Measurements from ENCODE around the gene HSD11B1L.

DNA sequence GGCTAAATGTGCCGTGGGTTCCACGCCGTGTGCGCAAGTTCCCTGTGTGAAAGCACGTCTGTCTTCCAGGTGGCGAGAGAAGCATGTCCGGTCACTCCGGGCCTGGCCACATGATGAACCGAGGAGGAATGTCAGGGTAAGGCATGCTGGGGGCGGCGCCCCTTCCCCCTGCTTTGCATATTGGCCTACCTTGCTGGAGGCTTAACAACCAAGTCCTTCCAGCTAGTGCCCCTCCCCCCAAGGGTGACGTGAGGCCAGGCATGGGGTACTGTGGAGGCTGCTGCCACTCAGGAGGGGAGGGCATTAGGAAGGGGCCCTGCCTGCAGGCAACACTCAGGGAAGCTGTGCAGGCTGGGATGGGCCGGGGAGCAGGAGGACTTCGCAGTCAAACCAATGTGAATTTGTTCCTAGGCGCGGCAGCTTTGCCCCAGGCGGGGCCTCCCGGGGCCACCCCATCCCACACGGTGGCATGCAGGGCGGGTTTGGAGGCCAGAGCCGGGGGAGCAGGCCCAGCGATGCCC, 13.0 kb upstream of the HSD11B1L start:
- TF ChIP-seq, protein P1, sequence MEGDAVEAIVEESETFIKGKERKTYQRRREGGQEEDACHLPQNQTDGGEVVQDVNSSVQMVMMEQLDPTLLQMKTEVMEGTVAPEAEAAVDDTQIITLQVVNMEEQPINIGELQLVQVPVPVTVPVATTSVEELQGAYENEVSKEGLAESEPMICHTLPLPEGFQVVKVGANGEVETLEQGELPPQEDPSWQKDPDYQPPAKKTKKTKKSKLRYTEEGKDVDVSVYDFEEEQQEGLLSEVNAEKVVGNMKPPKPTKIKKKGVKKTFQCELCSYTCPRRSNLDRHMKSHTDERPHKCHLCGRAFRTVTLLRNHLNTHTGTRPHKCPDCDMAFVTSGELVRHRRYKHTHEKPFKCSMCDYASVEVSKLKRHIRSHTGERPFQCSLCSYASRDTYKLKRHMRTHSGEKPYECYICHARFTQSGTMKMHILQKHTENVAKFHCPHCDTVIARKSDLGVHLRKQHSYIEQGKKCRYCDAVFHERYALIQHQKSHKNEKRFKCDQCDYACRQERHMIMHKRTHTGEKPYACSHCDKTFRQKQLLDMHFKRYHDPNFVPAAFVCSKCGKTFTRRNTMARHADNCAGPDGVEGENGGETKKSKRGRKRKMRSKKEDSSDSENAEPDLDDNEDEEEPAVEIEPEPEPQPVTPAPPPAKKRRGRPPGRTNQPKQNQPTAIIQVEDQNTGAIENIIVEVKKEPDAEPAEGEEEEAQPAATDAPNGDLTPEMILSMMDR (IDR thresholded peaks at IDR 0.05) = no peak
- no peak for TF ChIP-seq POLR2A (IDR thresholded peaks at IDR 0.05)

All from vagina (tissue), 2 donors.